Small intestine (tissue), 7 donors: ENCODE measurements around the gene FXN. TPM values are rescaled to one million over a fixed set of nuclear protein-coding genes. Genes with fewer than 3 reads are reported as not detected.

Experiments used
- DNase-seq, 2 donors: peaks; one replicate each; pipeline versions ENCODE4 v3.0.0 to v3.0.0-alpha.2; 2013
- FAIRE-seq: peaks from 2 replicates; lab custom pipeline; 2012; peaks lifted over from hg19 to GRCh38; lab: Jason Lieb, UNC
- H3K27ac ChIP-seq, 3 donors: one replicate each; pipeline ENCODE4 v1.5.1; 2013; ENCODE audit warnings: low read length in 2 of 3, mild to moderate bottlenecking in 2 of 3, control low read depth in 1 of 3, inconsistent platforms in 1 of 3, low read depth in 1 of 3, moderate library complexity in 1 of 3
- H3K27me3 ChIP-seq, 3 donors: one replicate each; pipeline ENCODE4 v1.6.1; 2013; ENCODE audit warnings: low read length in 3 of 3, inconsistent platforms in 1 of 3; ENCODE audit not compliant: control insufficient read depth in 3 of 3, insufficient read depth in 3 of 3
- H3K36me3 ChIP-seq, 3 donors: one replicate each; pipeline ENCODE4 v1.6.1; 2013; ENCODE audit warnings: low read length in 3 of 3, inconsistent platforms in 1 of 3, low read depth in 1 of 3, mild to moderate bottlenecking in 1 of 3, moderate library complexity in 1 of 3; ENCODE audit not compliant: control insufficient read depth in 3 of 3, insufficient read depth in 2 of 3
- H3K4me1 ChIP-seq, 3 donors: one replicate each; pipeline ENCODE4 v1.6.1; 2013; ENCODE audit warnings: low read length in 2 of 3, inconsistent platforms in 1 of 3, low read depth in 1 of 3, mild to moderate bottlenecking in 1 of 3, moderate library complexity in 1 of 3; ENCODE audit not compliant: control insufficient read depth in 3 of 3, insufficient read depth in 2 of 3
- H3K4me3 ChIP-seq, 3 donors: one replicate each; pipeline ENCODE4 v1.5.1; 2013; ENCODE audit warnings: low read length in 3 of 3, control low read depth in 1 of 3, inconsistent platforms in 1 of 3, low read depth in 1 of 3, mild to moderate bottlenecking in 1 of 3, moderate library complexity in 1 of 3
- H3K9me3 ChIP-seq, 2 donors: one replicate each; pipeline ENCODE4 v1.6.1; 2013; ENCODE audit warnings: low read depth in 1 of 2, low read length in 1 of 2; ENCODE audit not compliant: control insufficient read depth in 2 of 2, insufficient read depth in 1 of 2
- WGBS, 3 donors: extraction: QIAGEN DNeasy Blood & Tissue Kit; methylation state at CpG; one replicate each; pipeline ENCODE4 v1.1.7; 2013; 5-methylcytosine and 5-hydroxymethylcytosine counted together
- polyA plus RNA-seq, 4 donors: library from polyadenylated mRNA; stranded (reverse) in 3 of 4; unstranded in 1 of 4; fragments of 200-250 nt in 3 of 4; fragments of 120-200 nt in 1 of 4; gene quantifications; one replicate each; pipeline versions ENCODE4 v1.2.1 to v1.2.3, GENCODE V29; 2013
- donor health status: healthy with polysubstance abuse.
- donor health status: control.
- donor health status: control.
- donor health status: Bipolar disorder and iron deficiency.
- donor health status: healthy.

FXN gene
- polyA plus RNA-seq, 4 donors, result 2.7 to 16.6 (median 8.8) TPM

DNA sequence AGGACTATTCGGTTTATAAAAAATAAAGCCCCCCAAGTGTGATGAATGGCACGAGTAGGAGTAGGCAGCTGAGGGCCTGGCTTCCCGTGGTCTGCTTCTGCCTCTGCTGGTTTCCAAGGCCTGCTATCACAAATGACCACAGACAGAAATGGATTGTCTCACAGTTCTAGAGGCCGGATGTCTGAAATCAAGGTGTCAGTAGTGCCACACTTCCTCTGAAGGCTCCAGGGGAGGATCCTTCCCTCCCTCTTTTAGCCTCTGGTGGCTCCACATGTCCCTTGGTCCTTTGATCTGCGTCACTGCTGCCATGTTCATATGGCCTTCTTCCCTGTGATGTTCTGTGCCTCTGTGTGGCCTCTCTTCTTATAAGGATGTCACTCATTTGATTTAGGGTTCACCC lies 36.7 kb upstream of the FXN start:
- Histone ChIP-seq H3K4me3 (no peak overlapping the region), H3K27ac (no peak overlapping the region), H3K27me3 (no peaks in the 10 kb centered on the region), H3K36me3 (peaks cover 0 to 25% (median 0%) of the 10 kb centered on the region in 3 donors), H3K4me1 (no peaks in the 10 kb centered on the region), H3K9me3 (no peaks in the 10 kb centered on the region)
- no peak for FAIRE-seq
- 76 to 89% (median 82%) methylated on average over 5 of the region's 5 CpGs for WGBS, 3 donors
- no peak for DNase-seq

DNA sequence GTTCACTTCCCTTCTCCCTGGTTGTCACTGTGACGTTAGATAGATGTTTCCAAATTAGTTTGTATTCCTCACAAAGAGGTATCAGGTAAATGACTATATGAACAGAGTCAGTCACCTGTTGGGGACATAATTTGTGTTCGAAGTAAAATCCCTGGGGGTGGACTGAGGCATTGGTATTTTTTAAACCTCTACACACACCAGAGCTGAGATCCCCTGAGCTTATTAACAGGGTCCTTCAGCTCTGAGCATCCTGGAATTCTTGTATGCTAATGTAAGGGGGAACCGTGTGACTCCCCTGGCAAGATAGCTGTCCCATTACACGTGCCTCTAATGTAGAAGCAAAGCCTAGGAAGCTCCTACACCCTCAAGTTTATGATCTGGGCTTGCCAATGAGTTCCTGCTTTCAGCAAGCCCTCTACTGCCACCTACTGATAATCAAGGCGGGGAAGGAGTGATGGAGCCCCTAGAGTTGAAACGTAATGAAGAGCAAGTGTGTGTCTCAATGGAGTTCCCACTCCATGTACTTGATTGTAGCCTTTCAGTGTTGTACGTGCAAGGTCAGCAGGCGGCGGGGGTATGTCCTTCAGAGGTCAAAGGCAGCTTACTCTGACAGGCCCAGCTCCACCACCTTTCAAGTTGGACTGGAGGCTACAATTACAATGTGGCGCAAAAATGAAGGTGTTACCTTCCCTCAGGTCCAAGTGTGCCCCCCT lies 36.0 kb upstream of the FXN start:
- FAIRE-seq (no peak), DNase-seq (peak; percentile 73 to 74)
- Histone ChIP-seq H3K36me3 (peaks cover 0 to 29% (median 0%) of the 10 kb centered on the region in 3 donors), H3K4me3 (no peak overlapping the region), H3K9me3 (no peaks in the 10 kb centered on the region), H3K27me3 (no peaks in the 10 kb centered on the region), H3K27ac (no peak overlapping the region), H3K4me1 (no peaks in the 10 kb centered on the region)
- WGBS, 3 donors, result 40 to 53% (median 43%) methylated on average over 10 of the region's 10 CpGs

DNA sequence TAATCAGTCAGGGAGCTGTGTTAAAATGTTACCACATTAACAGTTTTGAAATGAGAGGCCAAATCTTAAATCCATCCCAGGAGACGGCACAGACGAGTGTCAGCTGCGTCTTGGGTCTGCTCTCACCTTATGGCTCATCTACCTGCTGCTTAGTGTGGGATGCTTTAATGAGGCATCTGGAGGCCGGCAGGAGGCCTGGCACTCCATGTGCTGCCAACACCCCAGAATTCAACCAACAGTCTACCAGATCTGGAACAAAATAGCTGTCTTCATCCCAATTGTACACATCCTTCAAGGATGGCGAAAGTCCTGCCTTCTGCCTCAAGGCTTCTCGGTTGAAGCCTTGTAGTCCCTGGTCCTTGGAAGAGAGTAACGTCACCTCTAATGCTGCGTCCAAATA lies 33.6 kb upstream of the FXN start:
- H3K36me3 ChIP-seq, result peaks cover 0 to 39% (median 0%) of the 10 kb centered on the region in 3 donors
- H3K27ac ChIP-seq, result no peak overlapping the region
- H3K27me3 ChIP-seq, result no peaks in the 10 kb centered on the region
- no peaks in the 10 kb centered on the region for H3K9me3 ChIP-seq
- FAIRE-seq (no peak), DNase-seq (no peak)
- H3K4me1 ChIP-seq, result no peaks in the 10 kb centered on the region
- WGBS, 3 donors, result 64 to 73% (median 67%) methylated on average over 8 of the region's 8 CpGs
- H3K4me3 ChIP-seq, result no peak overlapping the region

DNA sequence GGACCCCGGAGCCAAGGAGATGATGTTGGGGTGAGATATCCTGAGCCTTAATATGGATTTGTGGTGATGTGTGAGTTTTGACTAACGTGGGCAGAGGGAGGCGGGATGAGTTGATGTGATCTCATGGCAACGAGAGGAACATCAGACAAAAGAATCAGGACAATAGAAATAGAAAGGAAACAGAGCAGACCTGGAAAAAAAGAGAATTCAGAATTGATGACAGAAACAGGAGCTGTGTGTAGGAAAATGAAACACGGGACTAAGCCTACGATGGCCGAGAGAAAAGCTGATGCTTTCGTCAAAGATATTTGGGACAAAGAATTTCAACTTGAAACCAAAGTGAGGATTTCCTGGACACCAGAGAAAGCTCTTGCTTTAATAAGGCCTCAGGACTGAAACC lies 32.5 kb upstream of the FXN start:
- Histone ChIP-seq H3K36me3 (peaks cover 0 to 43% (median 6%) of the 10 kb centered on the region in 3 donors), H3K27ac (no peak overlapping the region)
- WGBS, 3 donors, result 77 to 81% (median 81%) methylated on average over 8 of the region's 8 CpGs

DNA sequence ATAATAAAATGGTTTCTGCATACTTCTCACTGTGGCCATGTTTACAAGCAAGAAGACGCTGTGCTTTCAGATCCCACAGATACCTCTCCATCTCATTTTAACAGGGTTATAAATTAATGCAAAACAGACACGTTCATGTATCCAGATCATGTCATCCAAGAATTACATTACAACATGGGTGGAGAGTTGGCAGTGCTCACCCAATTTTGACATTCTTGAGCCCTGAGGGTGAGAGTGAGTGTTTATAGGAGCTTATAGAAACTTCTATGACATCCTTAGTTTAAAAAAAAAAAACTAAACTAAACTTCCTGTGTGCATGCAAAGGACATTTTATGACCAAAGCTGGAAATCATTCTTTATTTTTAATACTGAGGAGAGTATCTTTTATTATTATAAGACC lies 30.7 kb upstream of the FXN start:
- H3K9me3 ChIP-seq, result no peaks in the 10 kb centered on the region
- H3K27me3 ChIP-seq, result no peaks in the 10 kb centered on the region
- FAIRE-seq (no peak), DNase-seq (no peak)
- H3K36me3 ChIP-seq, result peaks cover 0 to 41% (median 10%) of the 10 kb centered on the region in 3 donors
- no peaks in the 10 kb centered on the region for H3K4me1 ChIP-seq
- WGBS, 3 donors, result 58 to 71% (median 69%) methylated on average over 2 of the region's 2 CpGs
- H3K4me3 ChIP-seq, result no peak overlapping the region
- no peak overlapping the region for H3K27ac ChIP-seq

More for the DNA sequence above, 32.5 kb upstream of the FXN start:
- no peaks in the 10 kb centered on the region for H3K27me3 ChIP-seq
- H3K4me3 ChIP-seq, result no peak overlapping the region
- DNase-seq, result no peak
- no peaks in the 10 kb centered on the region for H3K4me1 ChIP-seq
- FAIRE-seq, result no peak
- no peaks in the 10 kb centered on the region for H3K9me3 ChIP-seq

DNA sequence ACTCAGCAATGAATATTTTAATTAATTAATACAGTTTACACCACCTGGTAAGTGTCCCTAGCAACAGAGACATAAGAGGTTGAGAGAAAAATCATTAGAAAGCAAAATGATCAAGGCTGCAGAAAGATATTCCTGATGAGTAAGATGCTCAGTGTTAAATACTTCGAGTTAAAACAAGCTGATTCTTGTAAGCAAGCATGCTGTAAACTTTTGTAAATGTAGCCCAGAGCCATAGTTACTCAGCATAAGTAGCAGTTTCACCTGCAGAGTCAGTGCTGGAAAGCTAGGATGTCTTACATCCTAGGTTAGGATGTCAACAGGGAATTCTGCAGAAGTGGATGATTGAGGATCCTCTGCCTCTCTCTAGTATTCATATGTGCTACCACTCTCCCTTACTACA lies 25.8 kb upstream of the FXN start:
- Histone ChIP-seq H3K27me3 (no peaks in the 10 kb centered on the region), H3K27ac (no peak overlapping the region), H3K9me3 (peaks cover 0 to 5% of the 10 kb centered on the region in 2 donors), H3K36me3 (peaks cover 0 to 29% (median 11%) of the 10 kb centered on the region in 3 donors), H3K4me3 (no peak overlapping the region), H3K4me1 (no peaks in the 10 kb centered on the region)
- 71 to 86% (median 79%) methylated on average over 1 of the region's 1 CpG for WGBS, 3 donors
- DNase-seq, result no peak
- FAIRE-seq, result no peak

DNA sequence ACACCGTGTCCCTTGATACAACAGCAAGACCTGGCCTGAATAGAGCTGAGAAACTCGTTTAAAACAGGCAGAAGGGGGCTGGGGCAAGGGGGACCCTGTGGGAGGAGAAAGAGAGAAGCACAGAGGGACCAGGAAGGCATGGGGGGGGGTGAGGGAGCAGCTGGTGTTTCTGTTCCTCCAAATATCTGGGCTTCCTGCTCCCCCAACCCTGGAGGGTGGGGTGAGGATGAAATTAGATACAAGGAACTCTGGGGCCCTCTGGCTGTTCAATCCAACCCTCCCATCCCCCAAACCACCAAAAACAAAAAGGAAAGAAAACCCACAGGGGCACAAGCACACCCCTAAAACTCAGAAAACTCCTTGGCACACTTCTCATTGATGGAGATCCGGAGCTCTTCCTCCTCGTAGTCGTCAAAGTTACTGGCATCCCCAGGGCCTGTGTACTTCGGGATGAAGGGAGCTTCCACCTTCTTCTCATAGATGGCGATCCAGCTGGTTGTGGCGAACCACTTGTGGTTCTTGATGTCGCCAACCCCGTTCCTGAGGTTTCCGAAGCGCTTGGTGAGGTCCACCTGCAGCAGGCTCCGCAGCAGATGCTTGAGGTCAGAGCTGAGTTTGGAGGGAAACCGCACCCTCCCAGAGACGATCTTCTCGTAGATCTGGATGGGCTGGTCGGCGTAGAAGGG lies 22.7 kb upstream of the FXN start:
- 69 to 84% (median 69%) methylated on average over 18 of the region's 18 CpGs for WGBS, 3 donors
- Histone ChIP-seq H3K4me3 (no peak overlapping the region), H3K9me3 (peaks cover 0 to 5% of the 10 kb centered on the region in 2 donors), H3K27me3 (no peaks in the 10 kb centered on the region), H3K27ac (no peak overlapping the region), H3K4me1 (no peaks in the 10 kb centered on the region), H3K36me3 (peaks cover 0 to 12% (median 8%) of the 10 kb centered on the region in 3 donors)
- DNase-seq, result no peak
- FAIRE-seq, result no peak

DNA sequence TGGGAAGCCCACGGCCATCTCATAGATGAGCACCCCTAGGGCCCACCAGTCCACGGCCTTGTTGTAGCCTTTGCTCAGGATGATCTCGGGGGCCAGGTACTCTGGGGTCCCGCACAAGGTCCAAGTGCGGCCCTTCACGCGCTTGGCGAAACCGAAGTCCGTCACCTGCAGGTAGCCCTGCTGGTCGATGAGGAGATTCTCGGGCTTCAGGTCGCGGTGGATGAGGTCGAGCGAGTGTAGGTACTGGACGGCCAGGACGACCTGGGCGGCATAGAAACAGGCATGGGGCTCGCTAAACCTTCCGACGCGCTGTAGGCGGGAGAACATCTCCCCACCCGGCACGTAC lies 22.2 kb upstream of the FXN start:
- DNase-seq (no peak), FAIRE-seq (no peak)
- Histone ChIP-seq H3K4me1 (no peaks in the 10 kb centered on the region), H3K4me3 (no peak overlapping the region), H3K36me3 (peaks cover 0 to 12% (median 3%) of the 10 kb centered on the region in 3 donors), H3K9me3 (peaks cover 0 to 5% of the 10 kb centered on the region in 2 donors), H3K27ac (no peak overlapping the region), H3K27me3 (no peaks in the 10 kb centered on the region)
- WGBS, 3 donors, result 95 to 97% (median 95%) methylated on average over 26 of the region's 26 CpGs
